GM13976 (cell line): ENCODE results near the gene GSG1L.

Source experiments
- DNase-seq: peaks from one replicate; pipeline ENCODE4 v3.0.0; 2012; ENCODE audit warnings: low spot score
- in situ Hi-C: fragments of 300-500 bp; cut with MboI; formaldehyde crosslinking; loops from one replicate; pipeline ENCODE4 v1.12.0; 2022; ENCODE audit warnings: low sequenced_read_pairs, mixed read lengths, inconsistent platforms; ENCODE audit not compliant: unreplicated experiment
- TF ChIP-seq, protein P1 (sequence below): IDR thresholded peaks from 2 replicates; pipeline ENCODE4 v1.5.1; 2012; ENCODE audit warnings: borderline replicate concordance, mild to moderate bottlenecking; ENCODE audit not compliant: insufficient read depth; ENCODE audit errors: extremely low read depth, missing control alignments, control extremely low read depth

GSG1L gene

DNA sequence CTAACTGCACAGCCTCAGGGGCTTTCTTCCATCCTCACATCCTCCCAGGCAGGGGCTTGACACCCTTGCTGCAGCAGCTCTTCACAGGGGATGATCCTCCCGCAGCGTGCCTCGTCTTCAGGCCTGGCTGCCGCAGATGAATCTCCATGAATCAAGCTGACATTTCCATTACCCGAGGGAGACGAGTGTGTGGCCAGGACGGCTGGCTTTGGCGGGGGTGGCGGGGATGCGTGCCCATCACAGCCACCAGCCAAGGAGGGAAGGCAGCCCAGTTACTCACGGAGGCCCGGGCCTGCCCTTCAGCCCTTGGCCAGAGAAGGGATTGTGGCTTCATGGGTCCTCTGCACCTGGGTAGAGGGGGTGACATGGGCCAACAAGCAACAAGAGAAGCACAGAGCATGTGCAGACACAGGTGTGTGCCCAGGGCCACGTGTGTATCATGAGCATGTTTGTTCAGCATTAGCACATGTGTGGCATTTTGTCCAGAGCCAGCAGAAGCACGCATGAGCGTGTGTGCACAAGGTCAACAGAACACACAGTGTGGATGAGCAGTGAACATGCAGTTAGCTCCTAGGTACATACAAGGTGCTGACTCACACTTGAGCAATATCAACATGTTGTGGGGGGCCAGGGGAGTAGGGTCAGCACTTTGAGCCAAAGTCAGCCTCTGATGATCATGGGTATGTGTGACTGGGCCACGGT, 277.1 kb downstream of the GSG1L start:
- in situ Hi-C loops, result no loop called here
- TF ChIP-seq, protein P1, sequence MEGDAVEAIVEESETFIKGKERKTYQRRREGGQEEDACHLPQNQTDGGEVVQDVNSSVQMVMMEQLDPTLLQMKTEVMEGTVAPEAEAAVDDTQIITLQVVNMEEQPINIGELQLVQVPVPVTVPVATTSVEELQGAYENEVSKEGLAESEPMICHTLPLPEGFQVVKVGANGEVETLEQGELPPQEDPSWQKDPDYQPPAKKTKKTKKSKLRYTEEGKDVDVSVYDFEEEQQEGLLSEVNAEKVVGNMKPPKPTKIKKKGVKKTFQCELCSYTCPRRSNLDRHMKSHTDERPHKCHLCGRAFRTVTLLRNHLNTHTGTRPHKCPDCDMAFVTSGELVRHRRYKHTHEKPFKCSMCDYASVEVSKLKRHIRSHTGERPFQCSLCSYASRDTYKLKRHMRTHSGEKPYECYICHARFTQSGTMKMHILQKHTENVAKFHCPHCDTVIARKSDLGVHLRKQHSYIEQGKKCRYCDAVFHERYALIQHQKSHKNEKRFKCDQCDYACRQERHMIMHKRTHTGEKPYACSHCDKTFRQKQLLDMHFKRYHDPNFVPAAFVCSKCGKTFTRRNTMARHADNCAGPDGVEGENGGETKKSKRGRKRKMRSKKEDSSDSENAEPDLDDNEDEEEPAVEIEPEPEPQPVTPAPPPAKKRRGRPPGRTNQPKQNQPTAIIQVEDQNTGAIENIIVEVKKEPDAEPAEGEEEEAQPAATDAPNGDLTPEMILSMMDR, result no peak
- no peak for DNase-seq

DNA sequence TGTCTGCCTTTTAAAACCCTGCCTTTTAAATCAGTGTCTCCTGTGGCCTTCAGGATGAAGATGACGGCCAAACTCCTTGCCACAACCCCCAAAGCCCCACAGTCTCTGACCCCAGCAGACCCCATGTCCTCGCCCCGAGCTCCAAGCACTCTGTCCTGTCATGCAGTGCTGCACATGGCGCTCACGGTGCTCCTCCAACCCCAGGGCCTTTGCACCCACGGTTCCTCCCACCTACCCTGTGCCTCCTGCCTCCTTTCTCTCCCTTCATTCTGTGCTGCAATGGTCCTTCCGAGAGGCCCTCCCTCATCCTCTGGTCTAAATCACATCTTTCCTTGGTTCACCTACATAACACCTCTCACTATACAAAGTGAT, 278.2 kb downstream of the GSG1L start:
- in situ Hi-C loops, result no loop called here
- DNase-seq, result no peak
- TF ChIP-seq, protein P1, result no peak

DNA sequence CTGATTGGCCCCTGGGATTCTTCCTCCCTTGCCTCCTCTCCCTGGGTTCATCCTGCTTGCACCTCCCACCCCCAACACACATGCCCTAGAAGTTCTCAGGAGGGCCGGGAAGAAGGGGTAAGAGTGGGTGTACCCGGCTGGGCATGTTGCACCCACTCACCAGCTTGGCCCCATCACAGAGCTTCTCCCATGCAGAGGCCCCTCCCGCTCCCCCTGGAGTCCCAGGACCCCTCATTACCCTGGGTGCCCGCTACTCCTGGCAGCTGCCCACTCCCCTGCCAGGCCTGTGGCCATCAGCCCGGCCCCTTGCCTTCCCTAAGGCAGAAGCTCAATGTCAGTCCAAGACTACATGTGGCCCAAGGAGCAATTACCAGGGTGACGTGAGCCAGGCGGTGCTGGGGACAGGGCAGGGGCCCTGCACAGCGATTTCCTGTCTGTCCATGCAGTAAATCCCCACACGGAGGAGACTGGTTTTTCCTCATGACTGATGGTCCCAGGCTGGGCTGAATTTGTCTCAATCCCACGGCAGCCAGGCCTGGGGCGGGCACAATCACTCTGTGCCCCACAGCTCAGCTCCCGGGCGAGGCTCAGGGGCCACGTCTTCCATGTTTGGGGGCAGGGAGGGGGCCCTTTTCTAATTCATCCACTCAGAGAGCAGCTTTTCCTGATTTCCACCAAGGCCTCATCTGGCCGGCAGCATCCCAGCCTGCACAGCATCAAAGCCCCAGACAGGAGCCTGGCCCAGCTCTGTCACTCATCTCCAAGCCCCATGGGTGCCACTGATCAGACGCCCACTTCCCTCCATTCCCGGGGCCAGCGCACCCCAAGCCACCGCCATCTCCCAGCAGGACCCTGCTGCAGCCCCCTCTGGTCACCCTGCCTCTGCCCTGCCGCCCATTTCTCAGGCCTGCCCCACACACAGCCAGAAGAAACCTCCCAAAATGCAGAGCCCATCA, 278.9 kb downstream of the GSG1L start:
- DNase-seq, result no peak
- TF ChIP-seq, protein P1, result no peak
- in situ Hi-C loops, result no loop called here

DNA sequence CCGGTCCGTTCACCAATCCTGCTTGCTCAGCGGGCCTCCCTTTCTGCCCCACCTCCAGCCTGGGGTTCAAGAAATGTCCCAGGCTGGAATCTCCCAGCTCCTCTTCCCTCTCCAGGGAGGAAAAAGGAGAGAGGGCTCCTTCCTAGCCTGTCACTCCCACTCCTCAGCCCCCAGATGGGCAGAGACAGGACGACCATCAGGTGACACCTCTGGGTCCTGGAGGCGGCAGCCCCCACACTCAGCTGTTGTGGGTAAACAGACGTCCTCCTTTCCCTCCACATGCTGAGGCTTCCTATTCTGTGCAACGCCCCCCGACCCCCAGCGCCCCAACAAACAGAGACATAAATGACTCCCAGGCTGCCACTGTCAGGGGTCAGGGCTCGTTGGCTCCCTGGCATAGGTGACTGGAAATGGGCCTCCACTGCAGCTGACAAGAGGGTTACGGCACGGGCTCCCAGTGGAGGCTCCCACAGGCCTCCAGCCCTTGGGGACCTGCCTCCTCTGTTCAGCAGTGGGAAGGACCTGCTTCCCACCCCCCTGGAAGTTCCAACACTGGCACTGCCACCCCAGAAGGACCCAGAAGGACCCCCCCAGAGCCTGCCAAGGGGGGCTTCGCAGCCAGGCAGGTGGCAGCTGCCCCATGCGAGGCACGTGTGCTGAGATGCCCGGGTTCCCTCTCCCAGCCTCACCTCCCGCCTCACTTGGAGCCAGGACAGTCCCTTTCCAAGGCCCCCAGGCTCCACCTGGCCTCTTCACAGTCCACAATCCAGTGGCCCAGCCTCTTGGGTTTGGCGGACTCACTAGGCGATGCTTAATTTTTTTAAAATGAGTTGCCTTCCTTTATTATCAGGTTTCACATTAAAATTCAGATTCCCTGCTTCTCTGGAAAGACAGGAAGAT, 281.3 kb downstream of the GSG1L start:
- TF ChIP-seq, protein P1, result no peak
- DNase-seq, result no peak
- in situ Hi-C loops, result no loop called here

DNA sequence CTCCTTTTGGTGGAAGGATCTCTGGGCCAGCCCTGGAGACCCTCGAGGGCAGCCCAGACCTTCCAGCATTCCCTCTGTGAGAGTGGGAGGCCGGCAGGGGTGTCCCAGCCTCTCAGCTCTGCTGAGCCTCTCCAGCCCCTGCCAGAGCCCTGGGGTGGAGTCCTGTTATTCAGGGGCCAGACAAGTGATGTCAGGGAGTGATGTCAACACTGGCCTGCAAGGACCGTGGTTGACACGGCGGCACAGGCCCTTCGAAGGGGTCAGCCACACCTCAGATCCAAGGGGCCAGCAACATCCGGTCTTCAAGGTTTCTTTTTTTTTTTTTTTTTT, 282.4 kb downstream of the GSG1L start:
- no peak for DNase-seq
- in situ Hi-C loops, result no loop called here
- TF ChIP-seq, protein P1, result no peak
